SK-N-SH treated with all-trans-retinoic acid at 6 μM for 48 hours (cell line): ENCODE measurements around the gene CACNA1H.

ENCODE experiments used
- ATAC-seq: fragments of 200-7000 bp; cut with Tn5 transposase; 3 replicates; pipeline ENCODE4 v1.9.1; 2020; ENCODE audit warnings: mild to moderate bottlenecking, moderate library complexity
- ARNTL ChIP-seq: fragments of 450-650 bp; formaldehyde crosslinking; IDR thresholded peaks from 2 replicates; pipeline ENCODE4 v1.5.0; 2020; ENCODE audit warnings: low read depth, mild to moderate bottlenecking, moderate library complexity, borderline replicate concordance
- BACH2 ChIP-seq: fragments of 250-450 bp; sonication (Bioruptor Pico); IDR thresholded peaks from 2 replicates; pipeline ENCODE4 v1.9.0; 2021; ENCODE audit warnings: mild to moderate bottlenecking, borderline replicate concordance
- CSDC2 ChIP-seq: fragments of 250-450 bp; sonication (Bioruptor Pico); IDR thresholded peaks from 2 replicates; pipeline ENCODE4 v1.5.0; 2020; ENCODE audit warnings: mild to moderate bottlenecking, moderate library complexity
- ESRRG ChIP-seq: fragments of 250-450 bp; sonication (Bioruptor Pico); IDR thresholded peaks from 2 replicates; pipeline ENCODE4 v1.6.1; 2021; ENCODE audit warnings: mild to moderate bottlenecking
- ISL1 ChIP-seq: fragments of 250-450 bp; sonication (Bioruptor Pico); IDR thresholded peaks from 2 replicates; pipeline ENCODE4 v2.1.2; 2022; ENCODE audit warnings: mild to moderate bottlenecking, moderate library complexity
- OSR1 ChIP-seq: fragments of 250-450 bp; sonication (Bioruptor Pico); IDR thresholded peaks from 2 replicates; pipeline ENCODE4 v1.8.0; 2022; ENCODE audit warnings: moderate library complexity, mild to moderate bottlenecking, inconsistent platforms
- PPARA ChIP-seq: fragments of 250-450 bp; sonication (Bioruptor Pico); IDR thresholded peaks from 2 replicates; pipeline ENCODE4 v1.5.0; 2020; ENCODE audit warnings: mild to moderate bottlenecking, borderline replicate concordance
- SNAI2 ChIP-seq: fragments of 250-450 bp; sonication (Bioruptor Pico); IDR thresholded peaks from 2 replicates; pipeline ENCODE4 v1.5.0; 2020; ENCODE audit warnings: mild to moderate bottlenecking, moderate library complexity
- TCF4 ChIP-seq: fragments of 250-450 bp; sonication (Bioruptor Pico); IDR thresholded peaks from 2 replicates; pipeline ENCODE4 v1.8.0; 2021; ENCODE audit warnings: mild to moderate bottlenecking, moderate library complexity, borderline replicate concordance
- TOX ChIP-seq: fragments of 250-450 bp; sonication (Bioruptor Pico); IDR thresholded peaks from 2 replicates; pipeline ENCODE4 v1.8.0; 2021; ENCODE audit warnings: mild to moderate bottlenecking, moderate library complexity, borderline replicate concordance
- ZC3H10 ChIP-seq: fragments of 250-450 bp; sonication (Bioruptor Pico); IDR thresholded peaks from 2 replicates; pipeline ENCODE4 v1.5.1; 2021; ENCODE audit warnings: mild to moderate bottlenecking, moderate library complexity
- ZFP3 ChIP-seq: fragments of 250-450 bp; sonication (Bioruptor Pico); IDR thresholded peaks from 2 replicates; pipeline ENCODE4 v1.5.0; 2020; ENCODE audit warnings: mild to moderate bottlenecking, moderate library complexity
- ZFP30 ChIP-seq: fragments of 450-650 bp; formaldehyde crosslinking; IDR thresholded peaks from 2 replicates; pipeline ENCODE4 v1.5.0; 2022; ENCODE audit warnings: mild to moderate bottlenecking, moderate library complexity
- ZNF565 ChIP-seq: fragments of 450-650 bp; formaldehyde crosslinking; conservative IDR thresholded peaks from 2 replicates; pipeline ENCODE4 v1.5.0; 2020; ENCODE audit warnings: low read depth, mild to moderate bottlenecking, moderate library complexity
- ZNF70 ChIP-seq: fragments of 450-650 bp; formaldehyde crosslinking; IDR thresholded peaks from 2 replicates; pipeline ENCODE4 v1.5.0; 2020; ENCODE audit warnings: mild to moderate bottlenecking, moderate library complexity
- ZNF8 ChIP-seq: fragments of 450-650 bp; formaldehyde crosslinking; IDR thresholded peaks from 2 replicates; pipeline ENCODE4 v1.5.0; 2020; ENCODE audit warnings: mild to moderate bottlenecking, moderate library complexity
- TF ChIP-seq, protein P1 (sequence below): fragments of 250-450 bp; sonication (Bioruptor Pico); IDR thresholded peaks from 2 replicates; pipeline ENCODE4 v1.5.0; 2020; ENCODE audit warnings: mild to moderate bottlenecking, moderate library complexity
- TF ChIP-seq, protein P2 (sequence below): fragments of 250-450 bp; sonication (Bioruptor Pico); IDR thresholded peaks from 2 replicates; pipeline ENCODE4 v1.8.0; 2021; ENCODE audit warnings: low read depth, mild to moderate bottlenecking, moderate library complexity, borderline replicate concordance
- TF ChIP-seq, protein P3 (sequence below): fragments of 250-450 bp; sonication (Bioruptor Pico); IDR thresholded peaks from 2 replicates; pipeline ENCODE4 v1.5.1; 2020; ENCODE audit warnings: low read depth, mild to moderate bottlenecking, moderate library complexity
- TF ChIP-seq, protein P4 (sequence below): fragments of 250-450 bp; sonication (Bioruptor Pico); IDR thresholded peaks from 2 replicates; pipeline ENCODE4 v1.8.0; 2020; ENCODE audit warnings: mild to moderate bottlenecking, moderate library complexity, borderline replicate concordance

The CACNA1H gene

DNA sequence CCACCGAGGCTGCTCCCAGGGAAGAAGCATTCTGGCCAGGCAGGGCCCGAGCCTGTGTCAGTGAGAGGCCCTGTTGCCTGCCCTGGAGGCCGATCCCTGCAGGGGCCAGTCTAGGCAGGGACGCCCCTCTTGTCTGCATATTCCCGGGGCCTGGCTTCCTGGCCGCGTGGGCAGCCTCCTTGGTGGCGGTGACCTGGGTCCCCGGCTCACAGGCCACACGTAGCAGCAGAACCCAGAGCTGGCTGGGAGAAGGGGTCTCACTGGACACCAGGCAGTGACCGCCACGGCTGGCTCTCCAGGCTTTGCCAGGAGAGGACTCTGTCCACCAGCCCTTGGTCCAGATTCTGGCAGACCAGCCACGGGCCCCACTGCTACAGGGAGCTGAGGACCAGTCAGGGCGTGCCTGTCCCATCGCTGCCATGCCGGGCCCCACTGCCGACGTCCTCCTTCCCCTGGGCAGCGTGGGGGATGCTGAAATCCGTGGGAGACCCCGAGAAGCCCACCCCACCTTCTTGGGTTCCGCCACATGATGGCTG, 3.7 kb upstream of the CACNA1H start:
- no peak for ATAC-seq
- TF ChIP-seq, protein P1, sequence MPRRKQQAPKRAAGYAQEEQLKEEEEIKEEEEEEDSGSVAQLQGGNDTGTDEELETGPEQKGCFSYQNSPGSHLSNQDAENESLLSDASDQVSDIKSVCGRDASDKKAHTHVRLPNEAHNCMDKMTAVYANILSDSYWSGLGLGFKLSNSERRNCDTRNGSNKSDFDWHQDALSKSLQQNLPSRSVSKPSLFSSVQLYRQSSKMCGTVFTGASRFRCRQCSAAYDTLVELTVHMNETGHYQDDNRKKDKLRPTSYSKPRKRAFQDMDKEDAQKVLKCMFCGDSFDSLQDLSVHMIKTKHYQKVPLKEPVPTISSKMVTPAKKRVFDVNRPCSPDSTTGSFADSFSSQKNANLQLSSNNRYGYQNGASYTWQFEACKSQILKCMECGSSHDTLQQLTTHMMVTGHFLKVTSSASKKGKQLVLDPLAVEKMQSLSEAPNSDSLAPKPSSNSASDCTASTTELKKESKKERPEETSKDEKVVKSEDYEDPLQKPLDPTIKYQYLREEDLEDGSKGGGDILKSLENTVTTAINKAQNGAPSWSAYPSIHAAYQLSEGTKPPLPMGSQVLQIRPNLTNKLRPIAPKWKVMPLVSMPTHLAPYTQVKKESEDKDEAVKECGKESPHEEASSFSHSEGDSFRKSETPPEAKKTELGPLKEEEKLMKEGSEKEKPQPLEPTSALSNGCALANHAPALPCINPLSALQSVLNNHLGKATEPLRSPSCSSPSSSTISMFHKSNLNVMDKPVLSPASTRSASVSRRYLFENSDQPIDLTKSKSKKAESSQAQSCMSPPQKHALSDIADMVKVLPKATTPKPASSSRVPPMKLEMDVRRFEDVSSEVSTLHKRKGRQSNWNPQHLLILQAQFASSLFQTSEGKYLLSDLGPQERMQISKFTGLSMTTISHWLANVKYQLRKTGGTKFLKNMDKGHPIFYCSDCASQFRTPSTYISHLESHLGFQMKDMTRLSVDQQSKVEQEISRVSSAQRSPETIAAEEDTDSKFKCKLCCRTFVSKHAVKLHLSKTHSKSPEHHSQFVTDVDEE: no peak
- TF ChIP-seq PPARA: no peak
- no peak for TF ChIP-seq ZC3H10
- no peak for TF ChIP-seq SNAI2 (CRISPR knock-in tag)
- TF ChIP-seq, protein P2, sequence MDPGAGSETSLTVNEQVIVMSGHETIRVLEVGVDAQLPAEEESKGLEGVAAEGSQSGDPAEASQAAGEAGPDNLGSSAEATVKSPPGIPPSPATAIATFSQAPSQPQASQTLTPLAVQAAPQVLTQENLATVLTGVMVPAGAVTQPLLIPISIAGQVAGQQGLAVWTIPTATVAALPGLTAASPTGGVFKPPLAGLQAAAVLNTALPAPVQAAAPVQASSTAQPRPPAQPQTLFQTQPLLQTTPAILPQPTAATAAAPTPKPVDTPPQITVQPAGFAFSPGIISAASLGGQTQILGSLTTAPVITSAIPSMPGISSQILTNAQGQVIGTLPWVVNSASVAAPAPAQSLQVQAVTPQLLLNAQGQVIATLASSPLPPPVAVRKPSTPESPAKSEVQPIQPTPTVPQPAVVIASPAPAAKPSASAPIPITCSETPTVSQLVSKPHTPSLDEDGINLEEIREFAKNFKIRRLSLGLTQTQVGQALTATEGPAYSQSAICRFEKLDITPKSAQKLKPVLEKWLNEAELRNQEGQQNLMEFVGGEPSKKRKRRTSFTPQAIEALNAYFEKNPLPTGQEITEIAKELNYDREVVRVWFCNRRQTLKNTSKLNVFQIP (CRISPR knock-in tag): no peak
- TF ChIP-seq, protein P3, sequence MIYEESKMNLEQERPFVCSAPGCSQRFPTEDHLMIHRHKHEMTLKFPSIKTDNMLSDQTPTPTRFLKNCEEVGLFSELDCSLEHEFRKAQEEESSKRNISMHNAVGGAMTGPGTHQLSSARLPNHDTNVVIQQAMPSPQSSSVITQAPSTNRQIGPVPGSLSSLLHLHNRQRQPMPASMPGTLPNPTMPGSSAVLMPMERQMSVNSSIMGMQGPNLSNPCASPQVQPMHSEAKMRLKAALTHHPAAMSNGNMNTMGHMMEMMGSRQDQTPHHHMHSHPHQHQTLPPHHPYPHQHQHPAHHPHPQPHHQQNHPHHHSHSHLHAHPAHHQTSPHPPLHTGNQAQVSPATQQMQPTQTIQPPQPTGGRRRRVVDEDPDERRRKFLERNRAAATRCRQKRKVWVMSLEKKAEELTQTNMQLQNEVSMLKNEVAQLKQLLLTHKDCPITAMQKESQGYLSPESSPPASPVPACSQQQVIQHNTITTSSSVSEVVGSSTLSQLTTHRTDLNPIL (CRISPR knock-in tag): no peak
- no peak for TF ChIP-seq ZNF70
- no peak for TF ChIP-seq ISL1
- TF ChIP-seq TCF4 (CRISPR knock-in tag): no peak
- TF ChIP-seq, protein P4, sequence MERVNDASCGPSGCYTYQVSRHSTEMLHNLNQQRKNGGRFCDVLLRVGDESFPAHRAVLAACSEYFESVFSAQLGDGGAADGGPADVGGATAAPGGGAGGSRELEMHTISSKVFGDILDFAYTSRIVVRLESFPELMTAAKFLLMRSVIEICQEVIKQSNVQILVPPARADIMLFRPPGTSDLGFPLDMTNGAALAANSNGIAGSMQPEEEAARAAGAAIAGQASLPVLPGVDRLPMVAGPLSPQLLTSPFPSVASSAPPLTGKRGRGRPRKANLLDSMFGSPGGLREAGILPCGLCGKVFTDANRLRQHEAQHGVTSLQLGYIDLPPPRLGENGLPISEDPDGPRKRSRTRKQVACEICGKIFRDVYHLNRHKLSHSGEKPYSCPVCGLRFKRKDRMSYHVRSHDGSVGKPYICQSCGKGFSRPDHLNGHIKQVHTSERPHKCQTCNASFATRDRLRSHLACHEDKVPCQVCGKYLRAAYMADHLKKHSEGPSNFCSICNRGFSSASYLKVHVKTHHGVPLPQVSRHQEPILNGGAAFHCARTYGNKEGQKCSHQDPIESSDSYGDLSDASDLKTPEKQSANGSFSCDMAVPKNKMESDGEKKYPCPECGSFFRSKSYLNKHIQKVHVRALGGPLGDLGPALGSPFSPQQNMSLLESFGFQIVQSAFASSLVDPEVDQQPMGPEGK (CRISPR knock-in tag): no peak
- no peak for TF ChIP-seq CSDC2 (CRISPR knock-in tag)
- TF ChIP-seq ZNF565 (CRISPR knock-in tag): no peak
- no peak for TF ChIP-seq TOX (CRISPR knock-in tag)

DNA sequence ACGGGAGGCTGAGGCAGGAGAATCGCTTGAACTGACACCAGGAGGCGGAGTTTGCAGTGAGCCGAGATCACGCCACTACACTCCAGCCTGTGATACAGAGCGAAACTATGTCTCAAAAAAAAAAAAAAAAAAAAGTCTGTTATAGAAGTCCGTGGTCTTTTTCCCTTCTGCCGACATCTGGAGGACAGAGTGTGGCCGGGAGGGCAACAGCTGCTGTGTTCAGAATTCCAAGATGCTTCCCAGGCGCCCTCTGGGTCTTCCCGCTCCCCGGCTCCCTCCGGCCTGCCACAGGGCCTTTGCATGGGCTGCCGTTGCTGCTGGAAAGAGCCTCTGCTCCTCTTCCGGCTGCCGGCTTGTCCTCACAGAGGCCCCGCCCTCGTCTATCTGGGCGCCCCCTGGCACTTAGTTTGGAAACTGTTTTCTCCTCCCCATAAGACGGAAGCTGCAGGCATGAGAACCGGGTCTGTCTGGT, 2.4 kb upstream of the CACNA1H start:
- ATAC-seq: peak; percentile 33; the same call in 2 of the 3 replicates
- TF ChIP-seq ZNF565 (CRISPR knock-in tag) (no peak), ZNF70 (no peak)
- TF ChIP-seq, all 23 proteins: peak for 0

DNA sequence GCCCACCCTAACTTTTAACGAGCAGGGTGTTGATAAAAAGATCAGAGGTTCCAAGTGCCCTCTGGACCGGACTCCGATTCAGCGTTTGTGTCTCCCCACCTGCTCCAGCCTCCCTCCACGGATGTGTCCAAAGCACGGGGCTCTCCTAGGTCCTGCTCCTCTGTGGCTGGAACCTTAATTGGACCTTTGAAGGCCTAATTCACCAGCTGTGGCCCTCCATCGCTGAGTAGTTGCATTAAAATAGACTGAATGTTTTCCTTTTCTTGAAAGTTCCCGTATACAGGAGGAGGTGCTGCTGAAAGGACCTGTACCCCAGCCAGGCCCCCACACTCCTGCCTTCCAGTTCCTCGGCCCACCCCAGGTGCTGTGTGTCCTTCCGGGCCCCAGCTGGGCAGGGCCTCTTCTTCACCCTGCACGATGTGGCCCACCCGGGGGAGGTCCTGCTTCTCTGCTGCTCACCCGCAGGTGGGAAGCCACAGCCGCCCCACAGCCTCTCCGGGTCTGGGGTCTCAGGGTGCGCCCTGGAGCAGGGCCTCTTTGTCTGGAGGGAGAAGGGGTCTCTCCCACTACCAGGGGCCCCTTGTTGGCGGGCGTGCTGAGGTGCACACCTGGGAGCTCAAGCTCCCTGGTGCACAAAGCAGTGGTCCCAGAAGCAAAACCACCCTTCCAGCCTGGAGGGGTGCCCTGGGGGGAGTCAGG, 1.3 kb upstream of the CACNA1H start:
- ATAC-seq: no peak
- TF ChIP-seq ZFP30 (CRISPR knock-in tag): no peak

DNA sequence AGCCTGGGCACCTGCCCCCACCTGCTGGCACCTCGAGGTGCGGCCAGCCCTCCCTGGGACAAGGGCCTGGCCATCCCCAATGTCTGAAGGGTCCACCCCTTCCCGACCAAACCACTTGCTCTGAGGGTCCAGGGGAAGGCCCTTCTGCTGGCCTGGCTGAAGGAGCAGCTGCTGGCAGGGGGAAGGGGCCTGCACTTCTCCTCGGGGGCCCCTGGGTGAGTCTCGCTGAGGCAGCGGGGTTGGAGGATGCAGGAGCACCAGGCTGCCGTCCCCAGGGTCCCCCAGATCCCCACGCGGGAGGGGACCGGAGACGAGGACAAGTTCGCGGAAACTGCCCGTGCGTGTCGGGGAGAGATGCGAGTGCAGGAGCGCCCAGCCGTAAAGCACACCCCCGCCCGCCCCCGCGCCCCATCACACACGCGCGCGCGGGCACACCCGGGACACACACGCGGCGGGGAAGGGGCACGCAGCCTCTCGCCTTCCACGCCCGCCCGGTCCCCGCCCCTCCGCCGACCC, 725 bp upstream of the CACNA1H start:
- ATAC-seq: no peak
- TF ChIP-seq, protein P2 (CRISPR knock-in tag): no peak
- TF ChIP-seq ESRRG (CRISPR knock-in tag) (no peak), ARNTL (CRISPR knock-in tag) (no peak), ZFP30 (CRISPR knock-in tag) (no peak), ZNF8 (CRISPR knock-in tag) (no peak), CSDC2 (CRISPR knock-in tag) (no peak), ZNF565 (CRISPR knock-in tag) (no peak), ZFP3 (CRISPR knock-in tag) (no peak), BACH2 (CRISPR knock-in tag) (no peak), OSR1 (CRISPR knock-in tag) (no peak)
- TF ChIP-seq, protein P3 (CRISPR knock-in tag): no peak
